ENCODE results near the gene SEC14L2.

The SEC14L2 gene

GRCh38 chr22:30354644-30355043 is 42.2 kb upstream of the SEC14L2 start:
- TF ChIP-seq FOXK2 (IDR thresholded peaks at IDR 0.05) (no peak), ARNT (IDR thresholded peaks at IDR 0.05) (no peak), LEF1 (IDR thresholded peaks at IDR 0.05; ENCODE audit: borderline replicate concordance) (no peak), L3MBTL2 (conservative IDR thresholded peaks at IDR 0.05) (no peak), CTBP1 (IDR thresholded peaks at IDR 0.05; ENCODE audit: borderline replicate concordance) (no peak), ELF4 (IDR thresholded peaks at IDR 0.05) (no peak), ZNF384 (IDR thresholded peaks at IDR 0.05) (no peak), SUZ12 (IDR thresholded peaks at IDR 0.05) (no peak), NFRKB (IDR thresholded peaks at IDR 0.05) (no peak), BHLHE40 (IDR thresholded peaks at IDR 0.05; ENCODE audit: borderline replicate concordance) (no peak), FOXA1 (IDR thresholded peaks at IDR 0.05) (no peak), SP1 (IDR thresholded peaks at IDR 0.05) (no peak), FOXM1 (IDR thresholded peaks at IDR 0.05; ENCODE audit: borderline replicate concordance) (no peak), TARDBP (IDR thresholded peaks at IDR 0.05) (no peak), HDGF (IDR thresholded peaks at IDR 0.05; ENCODE audit: borderline replicate concordance) (no peak)
- TF ChIP-seq, protein P1, sequence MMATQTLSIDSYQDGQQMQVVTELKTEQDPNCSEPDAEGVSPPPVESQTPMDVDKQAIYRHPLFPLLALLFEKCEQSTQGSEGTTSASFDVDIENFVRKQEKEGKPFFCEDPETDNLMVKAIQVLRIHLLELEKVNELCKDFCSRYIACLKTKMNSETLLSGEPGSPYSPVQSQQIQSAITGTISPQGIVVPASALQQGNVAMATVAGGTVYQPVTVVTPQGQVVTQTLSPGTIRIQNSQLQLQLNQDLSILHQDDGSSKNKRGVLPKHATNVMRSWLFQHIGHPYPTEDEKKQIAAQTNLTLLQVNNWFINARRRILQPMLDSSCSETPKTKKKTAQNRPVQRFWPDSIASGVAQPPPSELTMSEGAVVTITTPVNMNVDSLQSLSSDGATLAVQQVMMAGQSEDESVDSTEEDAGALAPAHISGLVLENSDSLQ (IDR thresholded peaks at IDR 0.05) = no peak
- ChIA-PET POLR2A (no interaction called here), CTCF (interaction anchor here (0.7 kb wide), 1 partner anchor 98 kb away, joined by 6 read pairs; no protein-coding TSS in a partner anchor)
- DNase-seq (ENCODE audit: extremely low spot score) = no peak

GRCh38 chr22:30356449-30357235 is 40.2 kb upstream of the SEC14L2 start, which contains the start of the genes CCDC157 and SF3A1:
CCDC157 (plus strand) TSS chr22:30357007; CDS start chr22:30366001, 8,994 bp downstream.
SF3A1 (minus strand) TSS chr22:30356894; CDS start chr22:30356792, 102 bp downstream.
- CTCF ChIA-PET = interaction anchor here (0.7 to 1.5 kb wide), 3 partner anchors 31 to 69 kb away, joined by 3 to 7 read pairs (median 4); partner anchors contain the start of gene RNF215
- POLR2A ChIA-PET = interaction anchor here (0.6 to 2.1 kb wide), 30 partner anchors 8 to 803 kb away, joined by 3 to 31 read pairs (median 4); partner anchors contain the start of genes CASTOR1, RNF215, SEC14L2 and TBC1D10A
- peak; percentile 97 for DNase-seq (ENCODE audit: extremely low spot score)
- no peak for TF ChIP-seq ARNT (IDR thresholded peaks at IDR 0.05)
- TF ChIP-seq CTBP1 (IDR thresholded peaks at IDR 0.05; ENCODE audit: borderline replicate concordance) = no peak
- TF ChIP-seq ELF4 (IDR thresholded peaks at IDR 0.05) = peak; percentile 85
- TF ChIP-seq ZNF384 (IDR thresholded peaks at IDR 0.05) = no peak
- TF ChIP-seq HDGF (IDR thresholded peaks at IDR 0.05; ENCODE audit: borderline replicate concordance) = peak; percentile 71; the same call in 1 of the 2 replicates
- TF ChIP-seq BHLHE40 (IDR thresholded peaks at IDR 0.05; ENCODE audit: borderline replicate concordance) = no peak
- TF ChIP-seq FOXM1 (IDR thresholded peaks at IDR 0.05; ENCODE audit: borderline replicate concordance) = no peak
- TF ChIP-seq SUZ12 (IDR thresholded peaks at IDR 0.05) = no peak
- TF ChIP-seq FOXA1 (IDR thresholded peaks at IDR 0.05) = no peak
- peak; percentile 59 for TF ChIP-seq L3MBTL2 (conservative IDR thresholded peaks at IDR 0.05)
- TF ChIP-seq, protein P1 (IDR thresholded peaks at IDR 0.05) = no peak
- no peak for TF ChIP-seq TARDBP (IDR thresholded peaks at IDR 0.05)
- TF ChIP-seq FOXK2 (IDR thresholded peaks at IDR 0.05) = no peak
- TF ChIP-seq LEF1 (IDR thresholded peaks at IDR 0.05; ENCODE audit: borderline replicate concordance) = no peak
- TF ChIP-seq NFRKB (IDR thresholded peaks at IDR 0.05) = peak; percentile 47; the same call in 1 of the 2 replicates
- no peak for TF ChIP-seq SP1 (IDR thresholded peaks at IDR 0.05)

- ChIA-PET CTCF (interaction anchor here (0.7 to 1.5 kb wide), 3 partner anchors 30 to 70 kb away, joined by 3 to 7 read pairs (median 4); partner anchors contain the start of gene RNF215), POLR2A (interaction anchor here (0.6 to 2.1 kb wide), 27 partner anchors 8 to 753 kb away, joined by 3 to 31 read pairs (median 6); partner anchors contain the start of genes CASTOR1, RNF215, SEC14L2 and TBC1D10A)
- DNase-seq (ENCODE audit: extremely low spot score) = no peak
- TF ChIP-seq, protein P1 (IDR thresholded peaks at IDR 0.05) = no peak
- no peak for TF ChIP-seq CTBP1 (IDR thresholded peaks at IDR 0.05; ENCODE audit: borderline replicate concordance)
- no peak for TF ChIP-seq FOXA1 (IDR thresholded peaks at IDR 0.05)
- TF ChIP-seq L3MBTL2 (conservative IDR thresholded peaks at IDR 0.05) = no peak
- TF ChIP-seq LEF1 (IDR thresholded peaks at IDR 0.05; ENCODE audit: borderline replicate concordance) = no peak
- TF ChIP-seq HDGF (IDR thresholded peaks at IDR 0.05; ENCODE audit: borderline replicate concordance) = no peak
- no peak for TF ChIP-seq ELF4 (IDR thresholded peaks at IDR 0.05)
Measured at GRCh38 chr22:30357236-30357570, 39.6 kb upstream of the SEC14L2 start.

DNA sequence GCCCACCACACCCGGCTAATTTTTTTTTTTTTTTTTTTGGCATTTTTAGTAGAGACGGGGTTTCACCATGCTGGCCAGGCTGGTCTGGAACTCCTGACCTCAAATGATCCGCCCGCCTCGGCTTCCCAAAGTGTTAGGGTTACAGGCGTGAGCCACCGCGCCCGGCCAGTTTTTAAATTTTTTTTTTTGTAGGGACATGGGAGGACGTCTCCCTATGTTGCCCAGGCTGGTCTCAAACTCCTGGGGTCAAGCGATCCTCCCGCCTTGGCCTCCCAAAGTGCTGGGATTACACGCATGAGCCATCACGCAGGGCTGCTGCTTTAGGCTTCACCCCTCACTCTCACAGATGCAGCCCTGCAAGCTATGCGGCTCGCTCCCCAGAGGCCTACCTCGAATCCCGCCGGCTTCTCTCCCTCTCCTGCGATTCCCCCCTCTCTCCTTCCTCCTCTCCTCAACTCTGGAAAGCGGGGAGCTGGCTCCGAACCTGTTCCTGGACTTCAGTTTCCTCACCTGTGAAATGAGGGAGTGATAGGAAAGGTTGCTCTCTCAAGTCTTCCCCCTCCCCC is 39.1 kb upstream of the SEC14L2 start:
- CTCF ChIA-PET = interaction anchor here (1.5 kb wide), 1 partner anchor 66 kb away, joined by 3 read pairs; no protein-coding TSS in a partner anchor
- DNase-seq (ENCODE audit: extremely low spot score) = no peak
- TF ChIP-seq FOXA1 (IDR thresholded peaks at IDR 0.05) = no peak
- no peak for TF ChIP-seq ZNF384 (IDR thresholded peaks at IDR 0.05)
- TF ChIP-seq BHLHE40 (IDR thresholded peaks at IDR 0.05; ENCODE audit: borderline replicate concordance) = no peak
- no peak for TF ChIP-seq FOXK2 (IDR thresholded peaks at IDR 0.05)
- TF ChIP-seq, protein P1 (IDR thresholded peaks at IDR 0.05) = no peak
- TF ChIP-seq NFRKB (IDR thresholded peaks at IDR 0.05) = no peak
- no peak for TF ChIP-seq ELF4 (IDR thresholded peaks at IDR 0.05)
- TF ChIP-seq LEF1 (IDR thresholded peaks at IDR 0.05; ENCODE audit: borderline replicate concordance) = no peak
- TF ChIP-seq CTBP1 (IDR thresholded peaks at IDR 0.05; ENCODE audit: borderline replicate concordance) = no peak
- no peak for TF ChIP-seq SP1 (IDR thresholded peaks at IDR 0.05)
- TF ChIP-seq ARNT (IDR thresholded peaks at IDR 0.05) = no peak
- POLR2A ChIA-PET = interaction anchor here (1.0 to 2.1 kb wide), 7 partner anchors 11 to 39 kb away, joined by 5 to 31 read pairs (median 11); partner anchors contain the start of genes SEC14L2 and TBC1D10A

Data from HEK293T (cell line).